ENCODE data around the gene RGR.

The RGR gene

DNA sequence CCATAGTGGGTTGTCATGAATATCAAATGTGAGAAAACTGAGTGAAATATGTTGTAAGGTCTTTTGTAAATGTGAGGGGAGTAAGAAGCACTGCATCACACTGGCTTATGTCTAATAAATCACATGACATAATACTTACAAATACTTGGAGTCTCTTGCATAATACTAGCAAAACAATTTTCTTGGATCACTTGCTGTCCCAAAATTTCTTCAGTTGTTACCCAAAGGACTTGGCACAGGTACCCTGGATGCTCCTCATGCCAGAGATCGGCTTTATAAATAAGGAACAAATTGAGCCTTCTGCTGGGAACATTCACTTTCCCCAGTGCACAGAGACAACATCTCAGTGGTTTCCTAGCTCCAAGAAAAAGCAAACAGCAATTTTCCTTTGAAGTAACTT, 14.5 kb upstream of the RGR start:
- TF ChIP-seq CREB1 (IDR thresholded peaks at IDR 0.05; ENCODE audit: low read depth) (no peak), EGR1 (IDR thresholded peaks at IDR 0.05) (no peak), YY1 (IDR thresholded peaks at IDR 0.05; ENCODE audit: low read depth) (no peak), RAD21 (IDR thresholded peaks at IDR 0.05; ENCODE audit: low read depth) (no peak)
- TF ChIP-seq, protein P1, sequence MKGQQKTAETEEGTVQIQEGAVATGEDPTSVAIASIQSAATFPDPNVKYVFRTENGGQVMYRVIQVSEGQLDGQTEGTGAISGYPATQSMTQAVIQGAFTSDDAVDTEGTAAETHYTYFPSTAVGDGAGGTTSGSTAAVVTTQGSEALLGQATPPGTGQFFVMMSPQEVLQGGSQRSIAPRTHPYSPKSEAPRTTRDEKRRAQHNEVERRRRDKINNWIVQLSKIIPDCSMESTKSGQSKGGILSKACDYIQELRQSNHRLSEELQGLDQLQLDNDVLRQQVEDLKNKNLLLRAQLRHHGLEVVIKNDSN (IDR thresholded peaks at IDR 0.05), result no peak
- TF ChIP-seq, protein P2, sequence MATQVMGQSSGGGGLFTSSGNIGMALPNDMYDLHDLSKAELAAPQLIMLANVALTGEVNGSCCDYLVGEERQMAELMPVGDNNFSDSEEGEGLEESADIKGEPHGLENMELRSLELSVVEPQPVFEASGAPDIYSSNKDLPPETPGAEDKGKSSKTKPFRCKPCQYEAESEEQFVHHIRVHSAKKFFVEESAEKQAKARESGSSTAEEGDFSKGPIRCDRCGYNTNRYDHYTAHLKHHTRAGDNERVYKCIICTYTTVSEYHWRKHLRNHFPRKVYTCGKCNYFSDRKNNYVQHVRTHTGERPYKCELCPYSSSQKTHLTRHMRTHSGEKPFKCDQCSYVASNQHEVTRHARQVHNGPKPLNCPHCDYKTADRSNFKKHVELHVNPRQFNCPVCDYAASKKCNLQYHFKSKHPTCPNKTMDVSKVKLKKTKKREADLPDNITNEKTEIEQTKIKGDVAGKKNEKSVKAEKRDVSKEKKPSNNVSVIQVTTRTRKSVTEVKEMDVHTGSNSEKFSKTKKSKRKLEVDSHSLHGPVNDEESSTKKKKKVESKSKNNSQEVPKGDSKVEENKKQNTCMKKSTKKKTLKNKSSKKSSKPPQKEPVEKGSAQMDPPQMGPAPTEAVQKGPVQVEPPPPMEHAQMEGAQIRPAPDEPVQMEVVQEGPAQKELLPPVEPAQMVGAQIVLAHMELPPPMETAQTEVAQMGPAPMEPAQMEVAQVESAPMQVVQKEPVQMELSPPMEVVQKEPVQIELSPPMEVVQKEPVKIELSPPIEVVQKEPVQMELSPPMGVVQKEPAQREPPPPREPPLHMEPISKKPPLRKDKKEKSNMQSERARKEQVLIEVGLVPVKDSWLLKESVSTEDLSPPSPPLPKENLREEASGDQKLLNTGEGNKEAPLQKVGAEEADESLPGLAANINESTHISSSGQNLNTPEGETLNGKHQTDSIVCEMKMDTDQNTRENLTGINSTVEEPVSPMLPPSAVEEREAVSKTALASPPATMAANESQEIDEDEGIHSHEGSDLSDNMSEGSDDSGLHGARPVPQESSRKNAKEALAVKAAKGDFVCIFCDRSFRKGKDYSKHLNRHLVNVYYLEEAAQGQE (IDR thresholded peaks at IDR 0.05; ENCODE audit: low read depth), result no peak

DNA sequence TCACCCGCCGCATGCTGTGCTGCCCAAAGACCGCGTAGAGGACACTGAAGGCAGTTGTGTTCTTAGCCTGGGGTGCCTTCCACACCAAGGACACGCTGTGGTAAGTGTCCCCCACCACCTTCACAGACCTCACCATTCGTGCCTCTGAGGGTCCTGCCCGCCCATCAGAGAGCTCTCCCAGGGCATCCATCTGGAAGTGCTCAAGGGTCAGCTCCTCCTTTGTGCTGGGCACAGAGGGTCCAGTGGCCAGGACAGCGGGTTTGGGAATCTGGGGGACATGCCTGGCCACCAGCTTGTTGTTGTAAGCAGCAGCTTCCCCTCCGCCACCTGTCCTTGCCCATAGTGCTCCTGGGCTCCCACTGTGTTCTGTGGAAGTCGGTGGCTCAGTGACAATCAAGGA, 12.5 kb upstream of the RGR start:
- TF ChIP-seq RAD21 (IDR thresholded peaks at IDR 0.05; ENCODE audit: low read depth), result no peak
- no peak for TF ChIP-seq TCF12 (IDR thresholded peaks at IDR 0.05; ENCODE audit: low read depth)
- TF ChIP-seq, protein P3, sequence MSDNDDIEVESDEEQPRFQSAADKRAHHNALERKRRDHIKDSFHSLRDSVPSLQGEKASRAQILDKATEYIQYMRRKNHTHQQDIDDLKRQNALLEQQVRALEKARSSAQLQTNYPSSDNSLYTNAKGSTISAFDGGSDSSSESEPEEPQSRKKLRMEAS (IDR thresholded peaks at IDR 0.05), result no peak
- TF ChIP-seq ZBTB7A (IDR thresholded peaks at IDR 0.05; ENCODE audit: low read depth), result no peak
- TF ChIP-seq CEBPB (IDR thresholded peaks at IDR 0.05), result no peak
- no peak for TF ChIP-seq NFIC (IDR thresholded peaks at IDR 0.05)

DNA sequence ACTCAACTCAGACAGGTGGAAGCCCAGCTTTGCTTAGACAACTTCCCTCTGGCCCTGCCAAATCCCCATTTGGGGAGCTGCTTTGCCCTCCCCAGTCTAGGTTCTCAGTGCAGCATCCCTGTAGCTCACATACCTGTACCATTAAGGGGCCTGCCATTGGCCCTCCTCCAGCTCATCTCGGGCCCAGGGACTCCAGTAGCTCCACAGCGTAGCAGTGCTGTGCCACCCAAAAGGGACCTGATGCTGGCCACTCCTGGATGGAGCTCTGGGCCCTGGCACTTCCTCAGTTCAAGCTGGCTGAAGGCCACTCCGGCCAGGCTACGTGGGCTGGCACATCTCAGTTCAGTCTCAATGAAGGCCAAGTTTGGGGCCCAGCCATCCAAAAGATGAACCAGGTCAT, 10.9 kb upstream of the RGR start:
- TF ChIP-seq, protein P2 (IDR thresholded peaks at IDR 0.05; ENCODE audit: low read depth), result no peak
- TF ChIP-seq, protein P1 (IDR thresholded peaks at IDR 0.05), result no peak

DNA sequence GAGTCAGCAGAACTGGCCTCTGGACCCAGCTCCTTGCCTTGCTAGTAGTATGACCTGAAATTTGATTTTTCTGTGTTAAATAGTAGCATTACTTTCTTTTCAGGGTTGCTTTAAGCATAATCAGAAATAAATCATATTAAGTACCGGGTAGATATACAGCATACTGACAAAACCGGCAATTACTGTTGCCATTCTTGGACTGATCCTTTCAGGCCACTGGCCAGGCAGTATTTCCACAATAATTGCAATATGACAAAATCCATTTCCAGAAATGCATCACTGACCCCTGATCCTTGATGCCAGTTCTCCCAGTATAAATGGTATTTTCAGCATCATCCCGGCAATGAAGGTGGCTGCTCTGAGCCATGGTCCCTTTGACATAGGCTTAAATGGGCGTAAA, 10.4 kb upstream of the RGR start:
- TF ChIP-seq, protein P2 (IDR thresholded peaks at IDR 0.05; ENCODE audit: low read depth), result no peak
- no peak for TF ChIP-seq TAF1 (IDR thresholded peaks at IDR 0.05; ENCODE audit: low read depth)
- TF ChIP-seq TEAD4 (IDR thresholded peaks at IDR 0.05), result no peak

DNA sequence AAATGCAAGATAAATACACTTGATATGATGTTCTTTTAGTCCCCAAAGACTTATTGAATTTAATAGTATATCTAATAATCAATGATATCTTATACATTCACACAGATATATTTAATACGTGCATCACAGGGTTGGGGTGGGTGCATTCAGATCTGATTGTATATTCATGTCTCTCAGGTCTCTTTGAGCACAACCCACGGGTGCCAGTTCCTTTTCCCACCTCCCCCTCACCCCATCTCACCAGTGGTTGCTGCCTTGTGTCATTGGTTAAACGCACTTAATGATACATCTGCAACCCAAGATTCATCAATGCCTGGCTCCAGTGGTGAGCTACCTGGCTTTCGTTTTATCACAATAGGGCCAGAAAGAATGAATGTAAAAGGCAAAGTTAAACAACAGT, 9.8 kb upstream of the RGR start:
- TF ChIP-seq, protein P3 (IDR thresholded peaks at IDR 0.05), result no peak

DNA sequence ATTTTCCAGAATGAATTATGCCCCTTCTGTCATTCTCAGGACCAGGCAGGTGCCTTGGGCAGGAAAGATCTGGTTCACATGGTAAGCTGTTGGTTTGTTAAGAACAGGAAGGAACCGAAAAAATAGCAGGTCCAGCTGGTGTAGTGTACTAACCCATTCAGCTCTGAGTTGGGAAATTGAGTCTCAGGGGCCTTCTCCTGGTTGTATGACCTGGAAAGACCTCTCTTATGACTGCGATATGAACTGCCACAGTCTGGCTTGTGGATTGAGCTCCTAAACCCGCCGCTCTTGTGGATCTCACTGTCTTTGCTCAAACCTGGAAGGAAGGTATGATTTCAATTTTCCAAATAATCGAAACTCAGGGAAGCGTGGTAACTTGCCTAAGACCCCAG, 8.1 kb upstream of the RGR start:
- TF ChIP-seq, protein P2 (IDR thresholded peaks at IDR 0.05; ENCODE audit: low read depth), result no peak
- TF ChIP-seq TEAD4 (IDR thresholded peaks at IDR 0.05) (no peak), TCF12 (IDR thresholded peaks at IDR 0.05; ENCODE audit: low read depth) (no peak), EP300 (IDR thresholded peaks at IDR 0.05; ENCODE audit: borderline replicate concordance) (no peak), NFIC (IDR thresholded peaks at IDR 0.05) (no peak), ZBTB7A (IDR thresholded peaks at IDR 0.05; ENCODE audit: low read depth) (no peak), CEBPB (IDR thresholded peaks at IDR 0.05) (no peak), CREB1 (IDR thresholded peaks at IDR 0.05; ENCODE audit: low read depth) (no peak), TAF1 (IDR thresholded peaks at IDR 0.05; ENCODE audit: low read depth) (no peak), FOXM1 (IDR thresholded peaks at IDR 0.05; ENCODE audit: borderline replicate concordance, low read depth) (no peak), EGR1 (IDR thresholded peaks at IDR 0.05) (no peak), YY1 (IDR thresholded peaks at IDR 0.05; ENCODE audit: low read depth) (no peak), RAD21 (IDR thresholded peaks at IDR 0.05; ENCODE audit: low read depth) (no peak)
- TF ChIP-seq, protein P1 (IDR thresholded peaks at IDR 0.05), result no peak
- TF ChIP-seq, protein P3 (IDR thresholded peaks at IDR 0.05), result no peak
